ENCODE measurements around the gene GLRA1. TPM values are rescaled to one million over a fixed set of nuclear protein-coding genes. Genes with fewer than 3 reads are reported as not detected.
A peak's percentile ranks its signal among the peaks of the same experiment; 100 is the strongest.

Gene GLRA1
- total RNA-seq (2022) = not detected in 2 replicates
- Bru-seq, nascent RNA = not detected
- BruChase-seq, experiment 1, labeled RNA remaining after a 2-hour chase = percentile 2 among the genes with signal in this experiment
- BruChase-seq, experiment 2, labeled RNA remaining after a 6-hour chase = percentile 1 among the genes with signal in this experiment
- long read RNA-seq, partial matches to known transcripts = 0 of 1 reads
- long read RNA-seq, other reads (novel, unspliced or antisense) = 1 of 1 reads

GRCh38 chr5:151924564-151925301 lies at the start of gene GLRA1:
TSS of gene GLRA1 (minus strand) at chr5:151924851. CDS start at chr5:151924549, 302 bp downstream.
- H3K36me3 Mint-ChIP-seq (ENCODE audit: insufficient read depth, unreplicated experiment) = no peaks in the 10 kb centered on the region
- no peaks in the 10 kb centered on the region for H3K27me3 Mint-ChIP-seq (ENCODE audit: insufficient read depth, unreplicated experiment)
- H3K9me3 ChIP-seq = 0 out of 2 replicates have a peak, but pooled peaks cover 3% of the 10 kb centered on the region
- H3K4me1 Mint-ChIP-seq (ENCODE audit: low read depth, unreplicated experiment) = no peaks in the 10 kb centered on the region
- no peaks in the 10 kb centered on the region for H3K27me3 ChIP-seq (replicated peaks; ENCODE audit: control insufficient read depth, insufficient read depth, low read length)
- intact Hi-C loops (cut with micrococcal nuclease; ENCODE audit: unreplicated experiment) = no loop called here
- ChIA-PET CTCF (no interaction called here), POLR2A (no interaction called here)
- TF ChIP-seq, protein P1, sequence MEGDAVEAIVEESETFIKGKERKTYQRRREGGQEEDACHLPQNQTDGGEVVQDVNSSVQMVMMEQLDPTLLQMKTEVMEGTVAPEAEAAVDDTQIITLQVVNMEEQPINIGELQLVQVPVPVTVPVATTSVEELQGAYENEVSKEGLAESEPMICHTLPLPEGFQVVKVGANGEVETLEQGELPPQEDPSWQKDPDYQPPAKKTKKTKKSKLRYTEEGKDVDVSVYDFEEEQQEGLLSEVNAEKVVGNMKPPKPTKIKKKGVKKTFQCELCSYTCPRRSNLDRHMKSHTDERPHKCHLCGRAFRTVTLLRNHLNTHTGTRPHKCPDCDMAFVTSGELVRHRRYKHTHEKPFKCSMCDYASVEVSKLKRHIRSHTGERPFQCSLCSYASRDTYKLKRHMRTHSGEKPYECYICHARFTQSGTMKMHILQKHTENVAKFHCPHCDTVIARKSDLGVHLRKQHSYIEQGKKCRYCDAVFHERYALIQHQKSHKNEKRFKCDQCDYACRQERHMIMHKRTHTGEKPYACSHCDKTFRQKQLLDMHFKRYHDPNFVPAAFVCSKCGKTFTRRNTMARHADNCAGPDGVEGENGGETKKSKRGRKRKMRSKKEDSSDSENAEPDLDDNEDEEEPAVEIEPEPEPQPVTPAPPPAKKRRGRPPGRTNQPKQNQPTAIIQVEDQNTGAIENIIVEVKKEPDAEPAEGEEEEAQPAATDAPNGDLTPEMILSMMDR (IDR thresholded peaks at IDR 0.05; ENCODE audit: insufficient read depth in 1 of 2, low read depth in 1 of 2, low read length in 1 of 2, severe bottlenecking in 1 of 2, unreplicated experiment in 1 of 2) = no peak
- no peak within 1 kb of the TSS for H3K4me3 Mint-ChIP-seq (ENCODE audit: unreplicated experiment)
- no TSS peak for BruUV-seq (replicated peaks)
- DNase-seq = peak; percentile 48 to 69
- no peaks in the 10 kb centered on the region for H3K4me1 ChIP-seq
- no peak within 1 kb of the TSS for H3K27ac Mint-ChIP-seq (ENCODE audit: unreplicated experiment)
- no peak within 1 kb of the TSS for H3K4me3 ChIP-seq (ENCODE audit: low read depth, low read length)
- H3K36me3 ChIP-seq (ENCODE audit: control insufficient read depth, insufficient read depth, low read length) = no peaks in the 10 kb centered on the region
- no peaks in the 10 kb centered on the region for H3K9me3 Mint-ChIP-seq (ENCODE audit: unreplicated experiment)

DNA sequence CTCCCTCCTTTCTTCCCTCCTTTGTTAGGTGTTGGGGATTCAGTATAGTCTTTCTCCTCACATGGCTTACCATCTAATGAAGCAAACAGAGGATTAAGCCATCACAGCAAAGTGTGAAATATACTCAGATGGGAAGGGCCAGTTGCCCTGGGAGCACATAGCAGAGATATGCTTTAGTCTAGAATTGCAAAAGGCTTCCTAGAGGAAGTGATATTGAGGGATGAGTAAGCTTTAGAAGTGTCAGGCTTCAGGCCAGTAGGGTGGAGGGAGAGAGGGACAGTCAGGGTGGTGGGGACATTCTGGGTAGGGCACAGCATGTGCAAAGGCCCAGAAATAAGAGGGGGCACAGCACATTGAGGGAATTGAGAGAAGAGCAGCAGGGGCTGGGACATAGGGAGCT lies 46.2 kb upstream of the GLRA1 start:
- intact Hi-C loops (cut with micrococcal nuclease; ENCODE audit: unreplicated experiment) = no loop called here
- H3K4me1 Mint-ChIP-seq (ENCODE audit: low read depth, unreplicated experiment) = no peaks in the 10 kb centered on the region
- no peak for DNase-seq
- no peaks in the 10 kb centered on the region for H3K9me3 Mint-ChIP-seq (ENCODE audit: unreplicated experiment)
- ChIA-PET POLR2A (no interaction called here), CTCF (no interaction called here)
- Histone ChIP-seq H3K4me1 (no peaks in the 10 kb centered on the region), H3K9me3 (no peaks in the 10 kb centered on the region), H3K4me3 (ENCODE audit: low read depth, low read length) (no peak overlapping the region), H3K27me3 (replicated peaks; ENCODE audit: control insufficient read depth, insufficient read depth, low read length) (no peaks in the 10 kb centered on the region), H3K36me3 (ENCODE audit: control insufficient read depth, insufficient read depth, low read length) (no peaks in the 10 kb centered on the region)
- no peaks in the 10 kb centered on the region for H3K36me3 Mint-ChIP-seq (ENCODE audit: insufficient read depth, unreplicated experiment)
- H3K4me3 Mint-ChIP-seq (ENCODE audit: unreplicated experiment) = no peak overlapping the region
- BruUV-seq (replicated peaks) = no TSS peak
- TF ChIP-seq, protein P1 (IDR thresholded peaks at IDR 0.05; ENCODE audit: insufficient read depth in 1 of 2, low read depth in 1 of 2, low read length in 1 of 2, severe bottlenecking in 1 of 2, unreplicated experiment in 1 of 2) = no peak
- H3K27me3 Mint-ChIP-seq (ENCODE audit: insufficient read depth, unreplicated experiment) = peaks cover 7% of the 10 kb centered on the region
- H3K27ac Mint-ChIP-seq (ENCODE audit: unreplicated experiment) = no peak overlapping the region

GRCh38 chr5:151967865-151968264 lies 43.2 kb upstream of the GLRA1 start:
- Mint-ChIP-seq H3K27me3 (ENCODE audit: insufficient read depth, unreplicated experiment) (peaks cover 7% of the 10 kb centered on the region), H3K36me3 (ENCODE audit: insufficient read depth, unreplicated experiment) (no peaks in the 10 kb centered on the region), H3K4me3 (ENCODE audit: unreplicated experiment) (no peak overlapping the region), H3K4me1 (ENCODE audit: low read depth, unreplicated experiment) (no peaks in the 10 kb centered on the region), H3K27ac (ENCODE audit: unreplicated experiment) (no peak overlapping the region), H3K9me3 (ENCODE audit: unreplicated experiment) (no peaks in the 10 kb centered on the region)
- ChIA-PET CTCF (no interaction called here), POLR2A (no interaction called here)
- Histone ChIP-seq H3K36me3 (ENCODE audit: control insufficient read depth, insufficient read depth, low read length) (no peaks in the 10 kb centered on the region), H3K27me3 (replicated peaks; ENCODE audit: control insufficient read depth, insufficient read depth, low read length) (no peaks in the 10 kb centered on the region), H3K4me1 (no peaks in the 10 kb centered on the region), H3K9me3 (no peaks in the 10 kb centered on the region), H3K4me3 (ENCODE audit: low read depth, low read length) (no peak overlapping the region)
- intact Hi-C loops (cut with micrococcal nuclease; ENCODE audit: unreplicated experiment) = no loop called here
- BruUV-seq (replicated peaks) = no TSS peak
- no peak for DNase-seq
- TF ChIP-seq, protein P1 (IDR thresholded peaks at IDR 0.05; ENCODE audit: insufficient read depth in 1 of 2, low read depth in 1 of 2, low read length in 1 of 2, severe bottlenecking in 1 of 2, unreplicated experiment in 1 of 2) = no peak
